CD4-positive, alpha-beta T cell (primary cell): ENCODE results near the gene PPP1R27. TPM values are rescaled to one million over a fixed set of nuclear protein-coding genes. Genes with fewer than 3 reads are reported as not detected.
A peak's percentile ranks its signal among the peaks of the same experiment; 100 is the strongest.

ENCODE experiments used
- ATAC-seq: fragments of 200-7000 bp; cut with Tn5 transposase; one replicate; pipeline ENCODE4 v1.10.0; 2022; ENCODE audit warnings: mild to moderate bottlenecking; ENCODE audit not compliant: poor library complexity
- CTCF ChIA-PET: fragments of 350-600 bp; sonication (Branson Sonifier 250); formaldehyde crosslinking; loops from one replicate; lab custom pipeline; 2021; ENCODE audit warnings: antibody characterized with exemption, inconsistent platforms; lab: Charles Lee
- POLR2A ChIA-PET: fragments of 350-600 bp; sonication (Branson Sonifier 250); formaldehyde crosslinking; loops from one replicate; lab custom pipeline; 2021; ENCODE audit warnings: antibody characterized with exemption, inconsistent platforms; lab: Charles Lee
- DNase-seq, 14 experiments: peaks; one replicate each; pipeline ENCODE4 v3.0.0-alpha.2; 2013 to 2020; ENCODE audit warnings: mixed read lengths in 2 of 14
- H3K27ac ChIP-seq, 2 donors: one replicate each; pipeline versions ENCODE4 v1.5.1 to v1.7.0; 2013; ENCODE audit warnings: low read length in 2 of 2, low read depth in 1 of 2, mild to moderate bottlenecking in 1 of 2
- H3K27me3 ChIP-seq, 2 experiments: 1 replicate in 1 of 2; 2 replicates in 1 of 2; pipeline versions ENCODE4 v1.6.1 to v1.7.0; 2013; ENCODE audit warnings: low read length in 2 of 2, control low read depth in 1 of 2, mild to moderate bottlenecking in 1 of 2, moderate library complexity in 1 of 2; ENCODE audit not compliant: insufficient read depth in 2 of 2, control insufficient read depth in 1 of 2
- H3K36me3 ChIP-seq: one replicate; pipeline ENCODE4 v1.6.1; 2013; ENCODE audit warnings: low read length, control low read depth; ENCODE audit not compliant: insufficient read depth
- H3K4me1 ChIP-seq: one replicate; pipeline ENCODE4 v1.6.1; 2013; ENCODE audit warnings: low read length, control low read depth; ENCODE audit not compliant: insufficient read depth
- H3K4me3 ChIP-seq: one replicate; pipeline ENCODE4 v1.5.1; 2013; ENCODE audit warnings: mild to moderate bottlenecking, low read length, moderate library complexity
- H3K9me3 ChIP-seq, 2 experiments: 1 replicate in 1 of 2; 2 replicates in 1 of 2; pipeline versions ENCODE4 v1.6.1 to v1.7.0; 2013; ENCODE audit warnings: low read length in 2 of 2, mild to moderate bottlenecking in 2 of 2, control low read depth in 1 of 2, moderate library complexity in 1 of 2; ENCODE audit not compliant: control insufficient read depth in 1 of 2, insufficient read depth in 1 of 2
- H3K27ac Mint-ChIP-seq: one replicate; pipeline ENCODE4 v1.8.0; 2020; ENCODE audit warnings: mixed read lengths
- H3K27me3 Mint-ChIP-seq: one replicate; pipeline ENCODE4 v1.8.0; 2021; ENCODE audit warnings: mixed read lengths
- H3K36me3 Mint-ChIP-seq: one replicate; pipeline ENCODE4 v1.8.0; 2021; ENCODE audit warnings: low read depth, mixed read lengths
- H3K4me1 Mint-ChIP-seq: one replicate; pipeline ENCODE4 v1.8.0; 2021; ENCODE audit warnings: low read depth, mixed read lengths
- H3K4me3 Mint-ChIP-seq: one replicate; pipeline ENCODE4 v1.8.0; 2020; ENCODE audit warnings: mild to moderate bottlenecking, mixed read lengths
- H3K9me3 Mint-ChIP-seq: one replicate; pipeline ENCODE4 v1.8.0; 2020; ENCODE audit warnings: mixed read lengths
- intact Hi-C, 2 experiments: fragments of 100-400 bp; cut with DNase I in 1 of 2; cut with micrococcal nuclease in 1 of 2; formaldehyde crosslinking; loops; one replicate each; pipeline versions ENCODE4 v1.15.1 to v1.9.0; 2023 to 2025; cut with DNase I, micrococcal nuclease
- total RNA-seq, 174 experiments: library from RNA in 2 of 174; stranded (reverse) in 2 of 174; gene quantifications; one replicate each; pipeline ENCODE4 v1.2.3 and lab custom pipeline; 2021 to 2026
- TF ChIP-seq, protein P1 (sequence below): fragments of 200-600 bp; IDR thresholded peaks from one replicate; pipeline ENCODE4 v1.8.0; 2022; ENCODE audit warnings: antibody characterized with exemption, mild to moderate bottlenecking

Gene PPP1R27
- total RNA-seq, 2 experiments from 2014 or later, result not detected

DNA sequence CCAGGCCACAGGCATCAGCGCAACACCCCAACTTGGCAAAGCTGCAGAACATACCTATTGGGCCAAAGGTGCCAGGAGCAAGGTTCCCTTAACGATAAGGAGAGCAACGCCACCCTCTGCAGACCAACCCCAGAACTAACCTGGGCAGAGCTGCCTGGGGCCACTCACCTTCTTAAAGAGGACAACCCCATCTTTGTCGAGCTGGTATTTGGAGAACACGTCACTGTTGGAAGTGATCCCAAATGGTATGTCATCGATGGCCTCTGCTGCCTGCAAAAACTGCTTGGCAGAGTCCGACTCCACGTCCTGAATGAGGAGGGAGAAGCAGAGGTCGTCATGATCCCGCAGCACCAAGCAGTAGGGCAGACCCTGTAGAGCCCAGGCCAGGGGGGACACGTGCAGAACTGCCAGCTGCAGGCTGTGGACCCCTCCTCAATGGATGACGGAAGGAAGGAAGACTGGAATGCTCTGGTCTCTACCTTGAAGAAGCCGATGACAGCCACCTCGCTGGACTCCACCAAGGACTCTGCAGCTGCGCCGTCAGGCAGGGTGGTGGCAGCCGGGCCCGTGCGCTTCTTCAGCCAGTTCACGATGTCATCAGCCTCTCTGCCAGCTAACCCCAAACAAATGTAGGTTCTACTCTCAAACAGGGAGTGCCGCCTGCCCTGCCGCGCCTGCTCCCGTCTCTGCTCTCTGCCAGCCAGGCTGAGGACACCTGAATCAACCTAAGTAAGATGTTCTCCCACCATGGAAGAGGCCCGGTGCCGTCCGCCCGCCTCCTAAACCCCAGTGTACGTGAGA is 20.3 kb upstream of the PPP1R27 start:
- ATAC-seq (peak; percentile 37), DNase-seq (peak in 2 of 14 experiments; percentile 26 to 40)
- H3K27me3 Mint-ChIP-seq, result no peaks in the 10 kb centered on the region
- H3K27ac Mint-ChIP-seq, result no peak overlapping the region
- no peak overlapping the region for H3K4me3 ChIP-seq
- H3K4me1 Mint-ChIP-seq, result peaks cover 12% of the 10 kb centered on the region
- no peak overlapping the region for H3K4me3 Mint-ChIP-seq
- no peaks in the 10 kb centered on the region for H3K9me3 ChIP-seq
- H3K4me1 ChIP-seq, result peaks cover 27% of the 10 kb centered on the region
- no peaks in the 10 kb centered on the region for H3K9me3 Mint-ChIP-seq
- peaks cover 47% of the 10 kb centered on the region for H3K36me3 Mint-ChIP-seq
- peaks cover 71% of the 10 kb centered on the region for H3K36me3 ChIP-seq
- intact Hi-C loops, result loop anchor here in 1 of 2 experiments (5.0 kb wide), 1 partner anchor 173 kb away; the partner anchor contains the start of genes ARL16 and HGS
- no peak overlapping the region for H3K27ac ChIP-seq
- TF ChIP-seq, protein P1, sequence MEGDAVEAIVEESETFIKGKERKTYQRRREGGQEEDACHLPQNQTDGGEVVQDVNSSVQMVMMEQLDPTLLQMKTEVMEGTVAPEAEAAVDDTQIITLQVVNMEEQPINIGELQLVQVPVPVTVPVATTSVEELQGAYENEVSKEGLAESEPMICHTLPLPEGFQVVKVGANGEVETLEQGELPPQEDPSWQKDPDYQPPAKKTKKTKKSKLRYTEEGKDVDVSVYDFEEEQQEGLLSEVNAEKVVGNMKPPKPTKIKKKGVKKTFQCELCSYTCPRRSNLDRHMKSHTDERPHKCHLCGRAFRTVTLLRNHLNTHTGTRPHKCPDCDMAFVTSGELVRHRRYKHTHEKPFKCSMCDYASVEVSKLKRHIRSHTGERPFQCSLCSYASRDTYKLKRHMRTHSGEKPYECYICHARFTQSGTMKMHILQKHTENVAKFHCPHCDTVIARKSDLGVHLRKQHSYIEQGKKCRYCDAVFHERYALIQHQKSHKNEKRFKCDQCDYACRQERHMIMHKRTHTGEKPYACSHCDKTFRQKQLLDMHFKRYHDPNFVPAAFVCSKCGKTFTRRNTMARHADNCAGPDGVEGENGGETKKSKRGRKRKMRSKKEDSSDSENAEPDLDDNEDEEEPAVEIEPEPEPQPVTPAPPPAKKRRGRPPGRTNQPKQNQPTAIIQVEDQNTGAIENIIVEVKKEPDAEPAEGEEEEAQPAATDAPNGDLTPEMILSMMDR, result no peak
- CTCF ChIA-PET, result interaction anchor here (0.7 to 0.9 kb wide), 2 partner anchors 9 to 11 kb away, joined by 3 read pairs; no protein-coding TSS in a partner anchor
- H3K27me3 ChIP-seq, result no peaks in the 10 kb centered on the region
- POLR2A ChIA-PET, result interaction anchor here (0.6 kb wide), 1 partner anchor 82 kb away, joined by 4 read pairs; no protein-coding TSS in a partner anchor

DNA sequence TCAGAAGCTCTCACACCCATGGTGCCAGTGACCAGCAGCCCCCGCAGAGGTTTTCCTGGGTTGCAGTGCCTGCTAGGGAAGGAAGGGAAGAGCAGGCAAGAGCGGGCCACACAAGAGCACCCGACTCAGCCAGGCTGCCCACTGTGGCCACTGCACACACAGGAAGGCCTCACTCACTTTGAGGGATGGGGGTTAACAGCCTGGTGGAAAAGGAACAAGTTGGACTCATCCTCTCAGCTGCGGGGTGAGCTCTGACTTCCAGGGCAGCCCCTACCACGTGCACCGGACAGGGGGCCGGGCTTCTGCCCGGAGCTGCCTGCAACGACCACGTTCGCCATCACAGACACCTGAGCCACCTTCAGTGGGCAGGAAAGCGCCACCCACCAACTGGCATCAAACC is 17.4 kb upstream of the PPP1R27 start:
- TF ChIP-seq, protein P1, result no peak
- H3K4me3 ChIP-seq, result no peak overlapping the region
- POLR2A ChIA-PET, result no interaction called here
- H3K4me1 Mint-ChIP-seq, result no peaks in the 10 kb centered on the region
- H3K36me3 Mint-ChIP-seq, result peaks cover 42% of the 10 kb centered on the region
- no peaks in the 10 kb centered on the region for H3K9me3 Mint-ChIP-seq
- no peaks in the 10 kb centered on the region for H3K27me3 Mint-ChIP-seq
- H3K4me1 ChIP-seq, result no peaks in the 10 kb centered on the region
- no peaks in the 10 kb centered on the region for H3K9me3 ChIP-seq
- DNase-seq, result peak in 1 of 14 experiments; percentile 7
- intact Hi-C loops, result no loop called here
- CTCF ChIA-PET, result no interaction called here
- no peak overlapping the region for H3K27ac Mint-ChIP-seq
- no peak overlapping the region for H3K4me3 Mint-ChIP-seq
- no peak for ATAC-seq
- no peak overlapping the region for H3K27ac ChIP-seq
- H3K36me3 ChIP-seq, result peaks cover 62% of the 10 kb centered on the region
- no peaks in the 10 kb centered on the region for H3K27me3 ChIP-seq

DNA sequence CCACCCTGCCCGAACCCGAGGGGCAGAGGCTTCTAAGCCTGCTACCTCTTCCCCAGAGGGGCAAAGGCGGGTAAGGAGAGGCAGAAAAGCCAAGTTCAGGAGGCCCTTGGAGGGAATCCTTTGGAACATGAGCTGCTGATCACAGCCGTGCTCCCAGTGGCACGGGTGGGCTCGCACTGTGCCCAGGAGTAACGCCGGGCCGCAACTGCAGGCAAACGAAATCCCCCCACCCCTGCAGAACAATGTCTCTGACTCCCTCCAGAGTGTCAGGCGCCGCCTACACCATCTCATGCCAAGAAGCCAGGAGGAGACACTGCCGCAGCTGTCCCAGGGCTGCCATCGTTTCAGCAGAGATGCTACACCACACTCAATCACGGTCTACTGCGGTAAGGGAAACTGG is 16.6 kb upstream of the PPP1R27 start:
- ChIA-PET POLR2A (no interaction called here), CTCF (no interaction called here)
- TF ChIP-seq, protein P1, result no peak
- peak in 1 of 14 experiments; percentile 16 for DNase-seq
- peaks cover 65% of the 10 kb centered on the region for H3K36me3 ChIP-seq
- ATAC-seq, result no peak
- peaks cover 47% of the 10 kb centered on the region for H3K36me3 Mint-ChIP-seq
- H3K27me3 ChIP-seq, result no peaks in the 10 kb centered on the region
- H3K4me1 ChIP-seq, result no peaks in the 10 kb centered on the region
- no peak overlapping the region for H3K27ac ChIP-seq
- no peak overlapping the region for H3K27ac Mint-ChIP-seq
- no peaks in the 10 kb centered on the region for H3K4me1 Mint-ChIP-seq
- H3K4me3 Mint-ChIP-seq, result no peak overlapping the region
- intact Hi-C loops, result no loop called here
- H3K9me3 ChIP-seq, result peaks cover 0 to 2% of the 10 kb centered on the region in 2 experiments
- H3K9me3 Mint-ChIP-seq, result no peaks in the 10 kb centered on the region
- H3K27me3 Mint-ChIP-seq, result no peaks in the 10 kb centered on the region
- no peak overlapping the region for H3K4me3 ChIP-seq
